Measurements from ENCODE around the gene SUGT1.

The SUGT1 gene

GRCh38 chr13:52737965-52738364 is 85.3 kb downstream of the SUGT1 start:
- peak; percentile 22 for DNase-seq (ENCODE audit: low spot score)

GRCh38 chr13:52738719-52739467 is 86.3 kb downstream of the SUGT1 start:
- no peak for DNase-seq (ENCODE audit: low spot score)

- no peak for DNase-seq (ENCODE audit: low spot score)
Measured at GRCh38 chr13:52739468-52740071, 86.9 kb downstream of the SUGT1 start, which contains the start of gene CNMD. Gene CNMD (minus strand): TSS chr13:52739820. CDS start chr13:52739701, 119 bp downstream.

- no peak for DNase-seq (ENCODE audit: low spot score)
Measured at GRCh38 chr13:52743569-52743968, 90.9 kb downstream of the SUGT1 start.

- no peak for DNase-seq (ENCODE audit: low spot score)
Measured at GRCh38 chr13:52743988-52744387, 91.4 kb downstream of the SUGT1 start.

GRCh38 chr13:52744842-52745375 is 92.3 kb downstream of the SUGT1 start:
- DNase-seq (ENCODE audit: low spot score), result no peak

GRCh38 chr13:52746141-52746540 is 93.5 kb downstream of the SUGT1 start:
- DNase-seq (ENCODE audit: low spot score), result no peak

GRCh38 chr13:52749419-52749818 is 96.8 kb downstream of the SUGT1 start:
- no peak for DNase-seq (ENCODE audit: low spot score)

Measured in Ammon's horn (tissue), 1 donor.